WERI-Rb-1 (cell line): Measurements from ENCODE around the gene HTT-AS.
"Not testable (repeated sequence)": the region's sequence is repeated elsewhere in the genome, so short reads cannot be mapped to it uniquely, and the experiment has no call there.

Experiments
- DNase-seq: peaks from one replicate; pipeline ENCODE4 v3.0.0-alpha.2; 2020
- H3K27ac ChIP-seq: fragments of 250-450 bp; sonication (Bioruptor Pico); 2 replicates; pipeline ENCODE4 v1.5.1; 2020; ENCODE audit warnings: mild to moderate bottlenecking, moderate library complexity
- H3K27me3 ChIP-seq: fragments of 250-450 bp; sonication (Bioruptor Pico); 2 replicates; pipeline ENCODE4 v1.5.1; 2021; ENCODE audit warnings: mild to moderate bottlenecking, low read depth, moderate library complexity; ENCODE audit not compliant: insufficient read depth, severe bottlenecking
- H3K36me3 ChIP-seq: fragments of 250-450 bp; sonication (Bioruptor Pico); 2 replicates; pipeline ENCODE4 v1.5.1; 2020; ENCODE audit warnings: mild to moderate bottlenecking, moderate library complexity
- H3K4me3 ChIP-seq: 2 replicates; pipeline ENCODE4 v1.5.1; 2011; ENCODE audit warnings: low read depth, mild to moderate bottlenecking, control low read depth, low read length
- H3K9me3 ChIP-seq: fragments of 250-450 bp; sonication (Bioruptor Pico); 2 replicates; pipeline ENCODE4 v1.5.1; 2021; ENCODE audit warnings: mild to moderate bottlenecking, moderate library complexity; ENCODE audit not compliant: severe bottlenecking
- CTCF ChIP-seq: IDR thresholded peaks from 2 replicates; pipeline ENCODE4 v1.5.1; 2011; ENCODE audit warnings: low read depth, mild to moderate bottlenecking, control low read depth, inconsistent platforms, low read length

The HTT-AS gene

GRCh38 chr4:3062471-3062870, 11.9 kb downstream of the HTT-AS start:
- Histone ChIP-seq H3K4me3 (no peak overlapping the region), H3K27ac (no peak overlapping the region), H3K9me3 (peaks cover 15% of the 10 kb centered on the region), H3K36me3 (no peaks in the 10 kb centered on the region), H3K27me3 (no peaks in the 10 kb centered on the region)
- no peak for DNase-seq
- TF ChIP-seq CTCF = no peak

GRCh38 chr4:3060946-3061345, 13.4 kb downstream of the HTT-AS start:
- no peaks in the 10 kb centered on the region for H3K36me3 ChIP-seq
- peaks cover 12% of the 10 kb centered on the region for H3K9me3 ChIP-seq
- DNase-seq = no peak
- TF ChIP-seq CTCF = no peak
- no peak overlapping the region for H3K4me3 ChIP-seq
- no peak overlapping the region for H3K27ac ChIP-seq
- H3K27me3 ChIP-seq = no peaks in the 10 kb centered on the region

- no peaks in the 10 kb centered on the region for H3K27me3 ChIP-seq
- no peaks in the 10 kb centered on the region for H3K36me3 ChIP-seq
- no peak overlapping the region for H3K27ac ChIP-seq
- peaks cover 8% of the 10 kb centered on the region for H3K9me3 ChIP-seq
- H3K4me3 ChIP-seq = no peak overlapping the region
- no peak for DNase-seq
- no peak for TF ChIP-seq CTCF
Measured at GRCh38 chr4:3059943-3060342, 14.4 kb downstream of the HTT-AS start.

- DNase-seq = no peak
- H3K36me3 ChIP-seq = no peaks in the 10 kb centered on the region
- H3K27me3 ChIP-seq = no peaks in the 10 kb centered on the region
- H3K4me3 ChIP-seq = no peak overlapping the region
- peaks cover 25% of the 10 kb centered on the region for H3K9me3 ChIP-seq
- no peak for TF ChIP-seq CTCF
- H3K27ac ChIP-seq = no peak overlapping the region
Measured at GRCh38 chr4:3054169-3054759, 20.1 kb downstream of the HTT-AS start.

- not testable (repeated sequence) for H3K4me3 ChIP-seq, H3K36me3 ChIP-seq, H3K27me3 ChIP-seq, DNase-seq, H3K27ac ChIP-seq
- H3K9me3 ChIP-seq = peaks cover 23% of the 10 kb centered on the region
Measured at GRCh38 chr4:3051141-3051897, 23.0 kb downstream of the HTT-AS start.

GRCh38 chr4:3047464-3048286, 26.7 kb downstream of the HTT-AS start:
- TF ChIP-seq CTCF = peak; percentile 91
- H3K27ac ChIP-seq = no peak overlapping the region
- H3K27me3 ChIP-seq = no peaks in the 10 kb centered on the region
- peak; percentile 88 for DNase-seq
- H3K9me3 ChIP-seq = peaks cover 2% of the 10 kb centered on the region
- no peaks in the 10 kb centered on the region for H3K36me3 ChIP-seq
- no peak overlapping the region for H3K4me3 ChIP-seq
